CD4-positive, alpha-beta T cell treated with Interleukin-2 at 100 ng/mL for 4 hours (primary cell): ENCODE results near the gene GALNT9.

Source experiments
- DNase-seq: peaks from one replicate; pipeline ENCODE4 v3.0.0-alpha.2; 2020; ENCODE audit warnings: low spot score

Gene GALNT9

GRCh38 chr12:132344181-132344580, 14.8 kb upstream of the GALNT9 start:
- DNase-seq = no peak

- no peak for DNase-seq
Observed at GRCh38 chr12:132343294-132344004, 14.1 kb upstream of the GALNT9 start.

GRCh38 chr12:132342251-132343227, 13.2 kb upstream of the GALNT9 start:
- DNase-seq = no peak

GRCh38 chr12:132341318-132342050, 12.1 kb upstream of the GALNT9 start:
- no peak for DNase-seq

- no peak for DNase-seq
Observed at GRCh38 chr12:132340266-132341035, 11.1 kb upstream of the GALNT9 start.

- no peak for DNase-seq
Observed at GRCh38 chr12:132339856-132340255, 10.5 kb upstream of the GALNT9 start.

- no peak for DNase-seq
Observed at GRCh38 chr12:132338781-132339180, 9.4 kb upstream of the GALNT9 start.

GRCh38 chr12:132338311-132338710, 8.9 kb upstream of the GALNT9 start:
- no peak for DNase-seq

GRCh38 chr12:132337557-132337956, 8.2 kb upstream of the GALNT9 start:
- no peak for DNase-seq

- DNase-seq = no peak
Observed at GRCh38 chr12:132336451-132337413, 7.3 kb upstream of the GALNT9 start.

- no peak for DNase-seq
Observed at GRCh38 chr12:132335179-132335756, 5.9 kb upstream of the GALNT9 start.

- DNase-seq = no peak
Observed at GRCh38 chr12:132333766-132334165, 4.4 kb upstream of the GALNT9 start.

- no peak for DNase-seq
Observed at GRCh38 chr12:132333273-132333672, 3.9 kb upstream of the GALNT9 start.

- DNase-seq = no peak
Observed at GRCh38 chr12:132330549-132330881, 1.1 kb upstream of the GALNT9 start.

GRCh38 chr12:132329720-132330548, 545 bp upstream of the GALNT9 start:
- DNase-seq = no peak

- no peak for DNase-seq
Observed at GRCh38 chr12:132328282-132329029, 933 bp downstream of the GALNT9 start.

- DNase-seq = no peak
Observed at GRCh38 chr12:132327336-132328171, 1.8 kb downstream of the GALNT9 start.

- DNase-seq = no peak
Observed at GRCh38 chr12:132326646-132327045, 2.7 kb downstream of the GALNT9 start.
